GM18511 (cell line): Measurements from ENCODE around the gene ERFL.
A peak's percentile ranks its signal among the peaks of the same experiment; 100 is the strongest.
"Not testable (repeated sequence)": the region's sequence is repeated elsewhere in the genome, so short reads cannot be mapped to it uniquely, and the experiment has no call there.

Source experiments
- ATAC-seq: cut with Tn5 transposase; IDR thresholded peaks from one replicate; pipeline ENCODE4 v1.9.1; 2021; ENCODE audit warnings: mild to moderate bottlenecking, moderate library complexity; ENCODE audit not compliant: unreplicated experiment

The ERFL gene

GRCh38 chr19:41879670-41880328, 48.5 kb downstream of the ERFL start:
- no peak for ATAC-seq

GRCh38 chr19:41879080-41879479, 49.2 kb downstream of the ERFL start:
- no peak for ATAC-seq

DNA sequence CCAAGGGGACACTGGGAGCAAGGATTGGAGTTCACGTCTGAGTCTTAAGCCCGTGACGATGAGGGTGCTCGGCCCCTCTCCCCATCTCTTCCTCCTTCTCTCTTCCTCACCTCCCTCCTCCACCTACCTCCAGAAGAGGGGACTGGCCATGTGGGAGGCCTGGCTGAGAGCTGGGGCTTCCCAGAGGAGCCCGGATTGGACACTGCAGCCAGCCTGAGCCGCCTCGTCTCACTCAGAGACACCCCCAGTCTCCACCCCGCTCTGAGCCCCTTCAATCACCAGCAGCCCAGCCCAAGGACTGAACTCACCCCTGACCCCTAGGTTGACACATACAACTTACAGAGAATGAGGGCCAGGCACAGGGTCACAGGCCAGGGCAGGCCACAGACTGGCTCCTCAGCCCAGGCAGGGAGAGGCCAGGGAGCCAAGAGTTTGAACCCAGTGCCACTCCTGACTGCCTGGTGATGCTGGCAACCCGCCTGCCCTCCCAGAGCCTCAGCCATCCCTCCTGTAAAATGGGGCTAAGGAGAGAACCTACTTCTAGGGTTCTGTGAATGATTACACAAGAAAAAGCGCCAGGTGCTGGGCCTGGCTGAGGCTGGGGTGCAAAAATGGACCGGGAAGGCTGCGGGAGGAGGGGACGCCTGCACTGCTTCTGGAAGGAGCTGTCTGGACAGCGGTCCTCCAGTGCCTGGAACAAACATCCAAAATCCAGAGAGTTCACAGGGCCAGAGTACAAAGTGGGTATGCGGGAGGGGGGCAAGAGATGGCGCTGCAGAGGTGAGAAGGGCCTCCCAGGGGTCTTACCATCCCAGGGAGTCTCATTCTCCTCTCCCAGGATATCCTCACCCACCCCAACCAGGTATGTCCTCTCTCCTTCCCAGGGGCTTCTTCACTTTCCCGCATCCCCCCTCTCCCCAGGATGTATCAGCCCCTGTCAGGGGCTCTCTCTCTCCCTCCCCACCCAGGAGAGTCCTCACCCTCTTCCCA, 50.0 kb downstream of the ERFL start:
- no peak for ATAC-seq

- peak; percentile 76 for ATAC-seq
Observed at GRCh38 chr19:41876847-41877832, 51.1 kb downstream of the ERFL start, which contains the start of gene CD79A. CD79A (plus strand) TSS chr19:41877279; CDS start chr19:41877305, 26 bp downstream.

DNA sequence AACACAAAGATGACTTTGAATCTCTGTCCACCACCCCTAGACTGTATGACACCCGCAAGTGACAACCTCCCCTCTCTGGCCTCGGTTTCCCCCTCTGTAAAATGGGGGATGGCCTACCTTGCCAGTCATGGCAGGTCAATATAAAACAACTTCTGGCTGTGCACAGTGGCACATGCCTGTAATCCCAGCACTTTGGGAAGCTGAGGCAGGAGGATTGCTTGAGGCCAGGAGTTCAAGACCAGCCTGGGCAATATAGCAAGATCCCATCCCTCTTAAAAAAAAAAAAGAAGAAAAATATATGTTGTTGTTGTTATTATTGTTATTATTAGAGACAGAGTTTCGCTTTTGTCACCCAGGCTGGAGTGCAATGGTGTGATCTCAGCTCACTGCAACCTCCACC, 52.3 kb downstream of the ERFL start:
- ATAC-seq = not testable (repeated sequence)

DNA sequence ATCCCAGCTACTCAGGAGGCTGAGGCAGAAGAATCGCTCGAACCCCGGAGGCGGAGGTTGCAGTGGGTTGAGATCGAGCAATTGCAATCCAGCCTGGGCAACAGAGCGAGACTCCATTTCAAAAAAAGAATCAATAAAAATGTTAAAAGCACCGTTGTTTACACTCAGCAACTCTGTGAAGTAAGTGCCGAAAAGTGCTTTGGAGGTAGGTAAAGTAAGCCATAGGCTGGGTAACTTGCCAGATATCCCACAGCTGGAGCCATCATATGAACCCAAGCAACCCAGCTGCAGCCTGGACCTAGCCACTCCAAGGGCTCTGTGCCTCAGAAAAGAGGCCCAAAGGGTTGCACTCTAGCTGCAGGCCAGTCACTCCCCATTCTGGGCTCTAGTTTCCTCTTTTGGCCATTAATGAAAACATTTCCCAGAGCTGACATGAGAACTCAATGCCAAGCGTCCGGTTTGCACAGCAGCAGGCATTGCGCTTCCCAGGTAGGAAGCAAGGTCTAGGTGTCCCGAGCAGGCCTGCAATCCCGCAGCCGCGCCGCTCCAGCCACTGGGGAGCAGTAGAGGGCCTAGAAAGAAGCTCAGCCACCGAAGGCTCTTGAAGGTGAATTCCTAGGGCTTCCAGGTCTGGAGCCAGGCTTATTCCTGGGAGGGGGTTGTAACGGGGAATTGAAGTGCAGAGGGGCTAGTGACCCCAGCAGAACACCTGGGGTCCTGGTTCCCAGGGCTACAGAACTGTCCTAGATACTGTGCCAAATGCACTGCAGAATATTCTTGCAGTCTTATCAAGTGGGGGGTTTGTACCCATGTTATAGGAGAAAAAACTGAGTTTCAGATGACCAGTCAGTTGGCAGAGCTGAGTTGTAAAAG, 55.2 kb downstream of the ERFL start:
- ATAC-seq = no peak

GRCh38 chr19:41872384-41872774, 55.9 kb downstream of the ERFL start:
- no peak for ATAC-seq

DNA sequence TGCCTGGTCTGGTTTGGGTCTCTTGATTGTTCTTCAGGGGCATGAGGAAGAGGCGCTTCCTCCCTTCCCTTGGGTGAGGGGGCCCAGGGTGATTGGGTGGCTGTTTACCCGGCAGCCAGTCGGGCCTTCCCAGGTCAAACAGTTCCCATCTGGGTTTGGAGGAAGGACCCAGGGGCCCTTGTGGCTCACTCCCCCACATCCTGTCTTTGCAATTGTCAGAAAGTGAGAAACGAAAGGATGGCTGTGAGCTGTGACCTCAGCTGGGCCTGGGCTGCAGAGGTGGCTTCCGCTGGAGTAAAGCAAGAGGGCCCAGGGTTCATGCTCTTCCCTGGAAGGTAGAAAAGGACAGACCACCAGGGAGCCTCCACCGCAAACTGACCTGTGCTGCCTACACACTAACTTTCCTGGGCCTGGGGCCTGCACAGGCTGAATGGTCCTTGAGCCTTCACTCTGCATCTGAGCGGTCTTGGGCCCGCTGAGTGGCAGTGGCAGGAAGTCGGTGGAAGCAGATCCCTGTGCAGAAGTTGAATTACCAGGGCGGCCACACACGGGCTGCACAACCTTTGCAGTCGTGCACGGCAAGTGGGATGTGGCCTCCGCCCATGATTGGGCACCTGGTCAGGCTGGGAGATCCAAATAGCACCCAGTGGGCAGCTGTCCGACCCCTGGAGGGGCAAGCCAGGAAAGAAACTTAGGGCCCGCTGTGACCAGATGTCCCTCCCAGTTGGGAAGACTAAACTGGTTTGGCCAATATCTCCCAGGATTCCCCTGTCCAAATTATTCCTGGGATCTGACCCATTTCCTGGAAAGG, 56.5 kb downstream of the ERFL start:
- ATAC-seq = peak; percentile 58

DNA sequence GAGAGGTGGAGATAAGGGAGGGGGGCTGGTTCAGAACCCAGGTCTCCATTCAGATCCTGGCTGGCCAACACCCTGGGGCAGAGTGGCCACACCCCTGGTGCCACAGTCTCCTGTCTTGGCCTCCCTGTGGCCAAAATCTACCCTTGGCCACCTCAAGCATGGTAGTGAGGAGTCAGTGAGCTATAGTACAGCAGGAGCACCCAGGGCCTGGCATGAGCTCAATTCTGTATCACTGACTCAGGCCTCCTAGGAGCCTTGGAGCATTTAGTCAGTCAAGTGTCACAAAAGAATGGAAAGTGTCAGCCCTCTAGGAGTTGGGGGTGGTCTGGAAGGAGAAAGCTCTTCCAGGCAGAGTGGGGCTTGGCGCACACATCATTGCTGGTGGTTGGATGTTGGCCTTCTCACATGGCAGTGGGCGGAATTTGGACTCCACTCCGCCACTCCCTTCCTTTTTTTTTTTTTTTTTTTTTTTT, 57.8 kb downstream of the ERFL start:
- ATAC-seq = no peak

- ATAC-seq = no peak
Observed at GRCh38 chr19:41869374-41869955, 58.8 kb downstream of the ERFL start.

- ATAC-seq = no peak
Observed at GRCh38 chr19:41868989-41869300, 59.3 kb downstream of the ERFL start.

GRCh38 chr19:41868120-41868988, 59.9 kb downstream of the ERFL start:
- no peak for ATAC-seq

DNA sequence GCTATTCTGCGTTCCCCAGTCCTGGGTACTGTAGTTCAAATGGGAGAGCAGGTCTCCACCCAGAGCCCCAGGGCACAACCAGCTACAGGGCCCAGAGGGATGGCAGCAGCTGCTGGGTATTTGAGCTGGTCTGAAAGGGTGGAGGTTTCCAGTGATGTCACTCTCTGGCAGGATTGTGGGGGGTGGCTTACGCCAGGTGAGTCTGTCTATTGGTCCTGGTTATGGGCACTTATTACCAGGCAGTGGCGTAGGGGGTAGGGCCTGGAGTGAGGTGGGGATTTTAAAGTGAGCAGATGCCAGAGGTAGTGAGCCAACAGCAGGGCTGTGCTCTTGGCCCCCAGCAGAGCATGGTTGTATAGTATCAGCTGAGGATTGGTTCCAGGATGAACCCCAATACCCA, 62.0 kb downstream of the ERFL start:
- ATAC-seq = no peak

DNA sequence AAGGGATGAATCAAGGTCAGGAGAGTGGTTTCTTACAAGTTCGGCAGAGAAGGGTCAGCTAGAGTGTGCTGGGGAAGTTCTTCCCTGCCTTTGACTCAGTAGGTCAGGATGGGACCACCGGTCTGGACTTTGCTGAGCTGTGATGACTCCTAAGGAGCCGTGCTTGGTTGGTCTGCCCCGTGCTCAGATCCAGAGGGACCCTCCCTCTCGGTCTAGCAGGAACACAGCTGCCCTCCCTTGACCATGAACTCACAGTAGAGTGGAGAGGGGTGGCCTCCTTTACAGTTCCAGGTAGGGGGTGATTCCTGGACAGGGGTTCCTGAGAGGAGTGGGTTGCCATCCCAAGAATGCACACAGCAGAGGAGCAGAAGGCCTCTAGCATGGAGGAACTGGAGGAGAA, 63.9 kb downstream of the ERFL start:
- no peak for ATAC-seq

GRCh38 chr19:41863209-41863931, 64.9 kb downstream of the ERFL start:
- no peak for ATAC-seq

DNA sequence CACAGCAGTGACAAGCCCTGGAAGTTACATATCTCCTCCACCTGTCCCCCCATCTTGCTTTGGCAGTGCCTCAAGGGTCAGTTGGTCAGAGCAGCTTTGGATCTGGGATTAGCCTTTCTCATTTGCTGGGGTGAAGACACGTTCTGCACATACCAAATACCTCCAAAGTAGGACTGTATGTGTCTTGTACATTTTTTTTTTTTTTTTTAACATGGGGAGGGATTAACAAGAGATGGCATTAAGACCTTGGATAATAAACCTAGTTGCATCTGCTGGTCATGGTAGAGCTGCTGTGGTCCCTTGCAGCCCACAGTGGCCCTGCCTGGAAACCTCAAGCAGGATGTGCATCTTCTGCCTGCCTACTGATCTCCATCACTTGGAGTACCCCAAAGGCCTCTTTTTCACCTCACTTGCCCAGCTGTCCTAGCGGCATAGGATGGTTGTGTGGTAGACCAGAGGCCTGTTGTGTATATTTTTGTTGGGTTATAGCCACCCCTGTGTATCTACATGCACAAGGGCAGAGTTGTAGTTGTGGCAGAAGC, 65.7 kb downstream of the ERFL start:
- no peak for ATAC-seq

DNA sequence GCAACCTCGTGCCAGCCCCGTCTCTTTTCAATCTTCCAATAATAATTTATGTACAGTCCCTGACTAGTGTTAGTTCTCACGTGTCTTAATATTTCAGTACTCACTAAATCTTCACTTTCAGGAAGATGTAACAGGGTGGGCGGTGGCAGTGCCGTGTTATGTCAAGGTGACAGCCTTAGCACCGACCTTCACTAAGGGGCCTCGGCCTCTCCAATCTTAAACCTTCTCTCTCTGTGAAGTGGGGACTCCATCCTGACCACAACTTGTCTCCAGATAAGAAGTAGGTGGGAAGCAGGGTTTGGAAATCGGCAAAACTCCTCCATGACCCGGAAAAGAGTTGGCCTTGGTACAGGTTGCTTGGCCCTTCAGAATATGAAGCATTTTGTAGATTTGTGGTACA, 66.4 kb downstream of the ERFL start:
- ATAC-seq = no peak
